H1 (cell line): ENCODE results near the gene CGREF1.

ENCODE experiments used
- BRCA1 ChIP-seq: IDR thresholded peaks from 2 replicates; pipeline ENCODE4 v1.6.1; 2012; ENCODE audit warnings: low read depth, low read length, improper control_type of control experiment
- GABPA ChIP-seq: IDR thresholded peaks from 2 replicates; pipeline ENCODE4 v1.6.1; 2011; ENCODE audit warnings: mild to moderate bottlenecking, low read length, moderate library complexity, borderline replicate concordance; ENCODE audit not compliant: insufficient read depth
- GTF2F1 ChIP-seq: IDR thresholded peaks from 2 replicates; pipeline ENCODE4 v1.6.1; 2012; ENCODE audit warnings: low read depth, low read length, improper control_type of control experiment, borderline replicate concordance
- JUND ChIP-seq: IDR thresholded peaks from 2 replicates; pipeline ENCODE4 v1.6.1; 2011; ENCODE audit warnings: mild to moderate bottlenecking, improper control_type of control experiment, low read length
- RAD21 ChIP-seq, 2 experiments: IDR thresholded peaks in 1 of 2; conservative IDR thresholded peaks in 1 of 2; 2 replicates each; pipeline ENCODE4 v1.6.1; 2011; ENCODE audit warnings: low read depth in 2 of 2, low read length in 2 of 2, improper control_type of control experiment in 1 of 2, inconsistent platforms in 1 of 2, mild to moderate bottlenecking in 1 of 2, moderate library complexity in 1 of 2
- YY1 ChIP-seq: IDR thresholded peaks from 2 replicates; pipeline ENCODE4 v1.6.1; 2011; ENCODE audit warnings: low read depth, mild to moderate bottlenecking, low read length

GRCh38 chr2:27128668-27129571 lies 10.0 kb upstream of the CGREF1 start:
- no peak for TF ChIP-seq JUND
- no peak for TF ChIP-seq BRCA1
- TF ChIP-seq GABPA, result no peak
- no peak for TF ChIP-seq GTF2F1
- TF ChIP-seq YY1, result no peak
- no peak for TF ChIP-seq RAD21 (IDR thresholded peaks at IDR 0.05 in 1 of 2, conservative IDR thresholded peaks at IDR 0.05 in 1 of 2; ENCODE audit: low read depth in 2 of 2, low read length in 2 of 2)
